ENCODE data around the gene B3GALT6.

The B3GALT6 gene

DNA sequence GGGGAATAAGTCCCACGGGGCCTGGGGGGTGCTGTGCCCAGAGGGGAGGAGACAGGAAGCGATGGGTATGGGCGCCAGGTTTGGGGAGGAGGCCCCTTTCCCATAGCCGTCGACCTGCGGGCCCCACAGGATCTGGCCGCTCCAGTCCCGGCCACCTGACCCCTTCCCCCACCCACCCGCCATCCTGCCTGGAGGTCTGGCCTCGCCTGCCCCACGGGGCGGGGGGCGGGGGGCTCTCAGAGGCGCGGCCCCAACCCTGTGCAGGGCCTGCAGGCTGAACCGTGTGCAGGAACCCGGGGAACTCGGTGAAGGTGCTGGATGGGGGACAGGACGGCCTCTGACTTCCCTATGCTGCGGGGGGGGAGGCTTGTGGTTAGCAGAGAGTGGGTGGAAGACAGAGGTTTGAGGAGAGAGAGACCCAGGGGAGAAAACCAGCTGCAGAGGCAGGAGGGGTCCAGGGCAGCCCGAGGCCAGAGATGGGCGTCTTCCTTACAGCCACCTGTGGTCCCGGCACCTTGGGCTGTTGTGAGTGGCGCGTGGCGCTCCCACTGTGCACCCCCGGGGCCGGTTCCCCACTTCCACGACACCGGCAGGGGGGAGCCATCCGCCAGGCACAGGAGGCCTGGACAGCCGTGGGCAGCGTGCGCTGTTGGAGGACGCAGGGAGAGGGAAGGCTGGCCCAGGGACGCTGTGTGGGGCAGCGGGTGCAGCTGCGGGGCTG, 23.2 kb upstream of the B3GALT6 start:
- H3K36me3 ChIP-seq (ENCODE audit: control insufficient read depth, insufficient read depth, low read length): no peaks in the 10 kb centered on the region
- peak; percentile 41 for DNase-seq (ENCODE audit: extremely low read depth, insufficient read length)
- no peaks in the 10 kb centered on the region; the same call in 1 of the 2 replicates for H3K27me3 ChIP-seq (replicated peaks; ENCODE audit: control insufficient read depth, insufficient read depth, low read length)
- H3K4me3 ChIP-seq (replicated peaks; ENCODE audit: low read depth, low read length): no peak overlapping the region
- no peak for TF ChIP-seq CTCF (IDR thresholded peaks at IDR 0.05; ENCODE audit: insufficient read depth, low read length, poor library complexity, severe bottlenecking)

- no peak for DNase-seq (ENCODE audit: extremely low read depth, insufficient read length)
- TF ChIP-seq CTCF (IDR thresholded peaks at IDR 0.05; ENCODE audit: insufficient read depth, low read length, poor library complexity, severe bottlenecking): no peak
- Histone ChIP-seq H3K4me3 (replicated peaks; ENCODE audit: low read depth, low read length) (no peak overlapping the region), H3K27me3 (replicated peaks; ENCODE audit: control insufficient read depth, insufficient read depth, low read length) (no peaks in the 10 kb centered on the region; the same call in 1 of the 2 replicates), H3K36me3 (ENCODE audit: control insufficient read depth, insufficient read depth, low read length) (peaks cover 4% of the 10 kb centered on the region)
These were observed 21.1 kb upstream of the B3GALT6 start for GRCh38 chr1:1210726-1211540.

- H3K4me3 ChIP-seq (replicated peaks; ENCODE audit: low read depth, low read length): no peak overlapping the region
- peaks cover 9% of the 10 kb centered on the region for H3K36me3 ChIP-seq (ENCODE audit: control insufficient read depth, insufficient read depth, low read length)
- peak; percentile 10 for DNase-seq (ENCODE audit: extremely low read depth, insufficient read length)
- no peaks in the 10 kb centered on the region for H3K27me3 ChIP-seq (replicated peaks; ENCODE audit: control insufficient read depth, insufficient read depth, low read length)
- no peak for TF ChIP-seq CTCF (IDR thresholded peaks at IDR 0.05; ENCODE audit: insufficient read depth, low read length, poor library complexity, severe bottlenecking)
These were observed 20.2 kb upstream of the B3GALT6 start for GRCh38 chr1:1211541-1212441.

DNA sequence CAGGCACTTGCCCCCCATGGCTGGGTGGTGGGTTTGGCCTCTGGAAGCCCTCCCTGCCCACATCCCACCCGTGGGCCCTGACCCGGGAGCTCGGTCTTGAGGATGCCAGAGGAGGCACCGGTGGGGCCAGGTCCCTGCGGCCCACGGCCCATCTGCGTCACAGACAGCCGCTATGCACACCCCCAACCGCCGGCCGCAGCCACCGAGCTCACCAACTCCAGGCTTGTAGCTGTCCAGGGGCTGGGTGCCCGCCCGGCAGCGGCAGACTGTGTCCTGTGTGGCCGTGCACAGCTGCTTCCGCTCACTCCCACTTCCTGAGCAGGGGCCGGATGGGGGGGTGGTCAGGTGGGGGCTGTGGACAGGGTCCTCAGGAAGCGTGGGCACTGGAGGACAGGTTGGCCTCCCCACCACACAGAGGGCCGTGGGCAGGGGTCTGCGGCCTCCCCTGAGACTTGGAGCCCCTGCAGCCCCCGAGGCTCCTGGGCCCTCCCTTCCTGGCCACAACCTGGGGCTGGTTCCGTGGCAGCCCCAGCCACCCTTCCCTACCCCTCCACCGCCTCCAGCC, 19.2 kb upstream of the B3GALT6 start:
- no peak for TF ChIP-seq CTCF (IDR thresholded peaks at IDR 0.05; ENCODE audit: insufficient read depth, low read length, poor library complexity, severe bottlenecking)
- Histone ChIP-seq H3K4me3 (replicated peaks; ENCODE audit: low read depth, low read length) (peak overlapping the region; percentile 39), H3K27me3 (replicated peaks; ENCODE audit: control insufficient read depth, insufficient read depth, low read length) (no peaks in the 10 kb centered on the region), H3K36me3 (ENCODE audit: control insufficient read depth, insufficient read depth, low read length) (peaks cover 13% of the 10 kb centered on the region)
- peak; percentile 65 for DNase-seq (ENCODE audit: extremely low read depth, insufficient read length)

Data from GM06990 (cell line).